ENCODE measurements around the gene CHRNA10. TPM values are rescaled to one million over a fixed set of nuclear protein-coding genes. Genes with fewer than 3 reads are reported as not detected.
"Not testable (repeated sequence)": the region's sequence is repeated elsewhere in the genome, so short reads cannot be mapped to it uniquely, and the experiment has no call there.

CHRNA10 gene
- total RNA-seq, 1 experiment from 2014 or later, result 1.9 TPM

GRCh38 chr11:3644817-3645235, 26.4 kb downstream of the CHRNA10 start, which contains the start of gene ART1:
Gene ART1, plus strand, starts transcription at chr11:3645128. Its CDS starts 14,086 bp downstream, at chr11:3659214.
- no peaks in the 10 kb centered on the region; the same call in 1 of the 2 replicates for H3K4me1 ChIP-seq (replicated peaks; ENCODE audit: insufficient read depth)
- peaks cover 11% of the 10 kb centered on the region for H3K27me3 ChIP-seq (ENCODE audit: insufficient read depth, low read depth)
- no peak within 1 kb of the TSS for H2AFZ ChIP-seq
- ChIA-PET CTCF (no interaction called here), POLR2A (ENCODE audit: unreplicated experiment) (no interaction called here)
- H3K79me2 ChIP-seq (ENCODE audit: low read depth), result no peaks in the 10 kb centered on the region
- intact Hi-C loops (cut with micrococcal nuclease; ENCODE audit: unreplicated experiment), result no loop called here
- no peaks in the 10 kb centered on the region for H4K20me1 ChIP-seq (ENCODE audit: insufficient read depth)
- H3F3A ChIP-seq (ENCODE audit: insufficient read depth, low read depth), result no peaks in the 10 kb centered on the region
- no peak within 1 kb of the TSS for H3K27ac ChIP-seq
- H3K9me3 ChIP-seq (ENCODE audit: insufficient read depth, low read depth), result no peaks in the 10 kb centered on the region
- TF ChIP-seq EZH2 (IDR thresholded peaks at IDR 0.05; ENCODE audit: low read depth) (no peak), CTCF (conservative IDR thresholded peaks at IDR 0.05) (no peak)
- H3K4me3 ChIP-seq, result no peak within 1 kb of the TSS
- DNase-seq, result no peak
- H3K4me2 ChIP-seq, result no peak within 1 kb of the TSS
- BruUV-seq (replicated peaks), result no TSS peak
- H3K9me2 ChIP-seq (ENCODE audit: insufficient read depth), result no peaks in the 10 kb centered on the region
- H3K36me3 ChIP-seq (ENCODE audit: low read depth), result no peaks in the 10 kb centered on the region

GRCh38 chr11:3643102-3643546, 28.1 kb downstream of the CHRNA10 start:
- H3K4me1 ChIP-seq (replicated peaks; ENCODE audit: insufficient read depth); BruUV-seq (replicated peaks); H3K27me3 ChIP-seq (ENCODE audit: insufficient read depth, low read depth); H2AFZ ChIP-seq; H3K36me3 ChIP-seq (ENCODE audit: low read depth); H3K9me2 ChIP-seq (ENCODE audit: insufficient read depth); H3K9me3 ChIP-seq (ENCODE audit: insufficient read depth, low read depth); H3K79me2 ChIP-seq (ENCODE audit: low read depth); H4K20me1 ChIP-seq (ENCODE audit: insufficient read depth); H3F3A ChIP-seq (ENCODE audit: insufficient read depth, low read depth); CTCF ChIA-PET; H3K27ac ChIP-seq; intact Hi-C loops (cut with micrococcal nuclease; ENCODE audit: unreplicated experiment); DNase-seq: not testable (repeated sequence)
- POLR2A ChIA-PET (ENCODE audit: unreplicated experiment), result interaction anchor here (0.6 kb wide), 1 partner anchor 198 kb away, joined by 10 read pairs; the partner anchor contains the start of gene RHOG
- peak overlapping the region; percentile 55; the same call in 1 of the 2 replicates for H3K4me3 ChIP-seq
- peak overlapping the region; percentile 84 for H3K4me2 ChIP-seq

- intact Hi-C loops (cut with micrococcal nuclease; ENCODE audit: unreplicated experiment), result no loop called here
- Histone ChIP-seq H3K9me3 (ENCODE audit: insufficient read depth, low read depth) (no peaks in the 10 kb centered on the region), H3K4me1 (replicated peaks; ENCODE audit: insufficient read depth) (no peaks in the 10 kb centered on the region; the same call in 1 of the 2 replicates), H3K4me3 (peak overlapping the region; percentile 55), H3K9me2 (ENCODE audit: insufficient read depth) (no peaks in the 10 kb centered on the region), H3K27ac (no peak overlapping the region), H3K27me3 (ENCODE audit: insufficient read depth, low read depth) (no peaks in the 10 kb centered on the region), H4K20me1 (ENCODE audit: insufficient read depth) (no peaks in the 10 kb centered on the region), H3K79me2 (ENCODE audit: low read depth) (no peaks in the 10 kb centered on the region), H3K4me2 (peak overlapping the region; percentile 84), H3F3A (ENCODE audit: insufficient read depth, low read depth) (no peaks in the 10 kb centered on the region), H3K36me3 (ENCODE audit: low read depth) (no peaks in the 10 kb centered on the region), H2AFZ (peak overlapping the region; percentile 82)
- DNase-seq, result peak; percentile 37 to 71
- POLR2A ChIA-PET (ENCODE audit: unreplicated experiment), result interaction anchor here (0.6 kb wide), 1 partner anchor 198 kb away, joined by 10 read pairs; the partner anchor contains the start of gene RHOG
- CTCF ChIA-PET, result interaction anchor here (0.6 kb wide), 1 partner anchor 54 kb away, joined by 4 read pairs; no protein-coding TSS in a partner anchor
- TF ChIP-seq CTCF (conservative IDR thresholded peaks at IDR 0.05) (no peak), EZH2 (IDR thresholded peaks at IDR 0.05; ENCODE audit: low read depth) (no peak)
- BruUV-seq (replicated peaks), result no TSS peak
Measured at GRCh38 chr11:3642071-3642951, 28.9 kb downstream of the CHRNA10 start.

Data from PC-9 (cell line).